Central memory CD4-positive, alpha-beta T cell (primary cell): ENCODE measurements around the gene KAT2B.

Experiments used
- DNase-seq: peaks from one replicate; pipeline ENCODE4 v3.0.0; 2022

KAT2B gene

GRCh38 chr3:20100151-20100550, 59.9 kb downstream of the KAT2B start:
- no peak for DNase-seq

- no peak for DNase-seq
Observed at GRCh38 chr3:20101041-20101440, 60.8 kb downstream of the KAT2B start.

- no peak for DNase-seq
Observed at GRCh38 chr3:20103731-20104130, 63.5 kb downstream of the KAT2B start.

GRCh38 chr3:20104167-20104661, 64.0 kb downstream of the KAT2B start:
- peak; percentile 76 for DNase-seq

GRCh38 chr3:20105513-20106280, 65.5 kb downstream of the KAT2B start:
- DNase-seq, result no peak

GRCh38 chr3:20107722-20108121, 67.5 kb downstream of the KAT2B start:
- no peak for DNase-seq

GRCh38 chr3:20108869-20109268, 68.6 kb downstream of the KAT2B start:
- DNase-seq, result no peak

GRCh38 chr3:20110826-20111225, 70.6 kb downstream of the KAT2B start:
- DNase-seq, result no peak

GRCh38 chr3:20111836-20112235, 71.6 kb downstream of the KAT2B start:
- no peak for DNase-seq

- no peak for DNase-seq
Observed at GRCh38 chr3:20121088-20121487, 80.8 kb downstream of the KAT2B start.

- DNase-seq, result no peak
Observed at GRCh38 chr3:20123131-20123652, 82.9 kb downstream of the KAT2B start.

- DNase-seq, result no peak
Observed at GRCh38 chr3:20125289-20125688, 85.0 kb downstream of the KAT2B start.

GRCh38 chr3:20125897-20126296, 85.7 kb downstream of the KAT2B start:
- DNase-seq, result no peak

GRCh38 chr3:20128358-20128757, 88.1 kb downstream of the KAT2B start:
- DNase-seq, result no peak

- DNase-seq, result no peak
Observed at GRCh38 chr3:20130106-20130505, 89.9 kb downstream of the KAT2B start.

- DNase-seq, result no peak
Observed at GRCh38 chr3:20136231-20136630, 96.0 kb downstream of the KAT2B start.

- no peak for DNase-seq
Observed at GRCh38 chr3:20137647-20138046, 97.4 kb downstream of the KAT2B start.

GRCh38 chr3:20140881-20141280, 100.6 kb downstream of the KAT2B start:
- DNase-seq, result no peak

- no peak for DNase-seq
Observed at GRCh38 chr3:20141316-20141715, 101.1 kb downstream of the KAT2B start.

GRCh38 chr3:20141851-20142250, 101.6 kb downstream of the KAT2B start:
- DNase-seq, result no peak

GRCh38 chr3:20142517-20142916, 102.3 kb downstream of the KAT2B start:
- no peak for DNase-seq

GRCh38 chr3:20143519-20143918, 103.3 kb downstream of the KAT2B start:
- no peak for DNase-seq

- no peak for DNase-seq
Observed at GRCh38 chr3:20145874-20146273, 105.6 kb downstream of the KAT2B start.

- DNase-seq, result no peak
Observed at GRCh38 chr3:20146301-20146700, 106.1 kb downstream of the KAT2B start.

GRCh38 chr3:20147361-20147760, 107.1 kb downstream of the KAT2B start:
- DNase-seq, result no peak
